VCaP (cell line): ENCODE measurements around the gene CPT1B.

Experiments
- H3K27ac ChIP-seq: fragments of 450-650 bp; 2 replicates; pipeline ENCODE4 v1.5.1; 2017
- TF ChIP-seq, protein P1 (sequence below): fragments of 450-650 bp; conservative IDR thresholded peaks from 2 replicates; pipeline ENCODE4 v1.5.1; 2017; ENCODE audit warnings: mild to moderate bottlenecking, moderate library complexity

The CPT1B gene

GRCh38 chr22:50577987-50578775, at the start of gene CPT1B:
Gene CPT1B, minus strand, starts transcription at chr22:50578427. Its CDS starts 512 bp downstream, at chr22:50577915.
- TF ChIP-seq, protein P1, sequence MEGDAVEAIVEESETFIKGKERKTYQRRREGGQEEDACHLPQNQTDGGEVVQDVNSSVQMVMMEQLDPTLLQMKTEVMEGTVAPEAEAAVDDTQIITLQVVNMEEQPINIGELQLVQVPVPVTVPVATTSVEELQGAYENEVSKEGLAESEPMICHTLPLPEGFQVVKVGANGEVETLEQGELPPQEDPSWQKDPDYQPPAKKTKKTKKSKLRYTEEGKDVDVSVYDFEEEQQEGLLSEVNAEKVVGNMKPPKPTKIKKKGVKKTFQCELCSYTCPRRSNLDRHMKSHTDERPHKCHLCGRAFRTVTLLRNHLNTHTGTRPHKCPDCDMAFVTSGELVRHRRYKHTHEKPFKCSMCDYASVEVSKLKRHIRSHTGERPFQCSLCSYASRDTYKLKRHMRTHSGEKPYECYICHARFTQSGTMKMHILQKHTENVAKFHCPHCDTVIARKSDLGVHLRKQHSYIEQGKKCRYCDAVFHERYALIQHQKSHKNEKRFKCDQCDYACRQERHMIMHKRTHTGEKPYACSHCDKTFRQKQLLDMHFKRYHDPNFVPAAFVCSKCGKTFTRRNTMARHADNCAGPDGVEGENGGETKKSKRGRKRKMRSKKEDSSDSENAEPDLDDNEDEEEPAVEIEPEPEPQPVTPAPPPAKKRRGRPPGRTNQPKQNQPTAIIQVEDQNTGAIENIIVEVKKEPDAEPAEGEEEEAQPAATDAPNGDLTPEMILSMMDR: no peak
- no peak within 1 kb of the TSS for H3K27ac ChIP-seq

GRCh38 chr22:50626850-50627641, 48.8 kb upstream of the CPT1B start:
- H3K27ac ChIP-seq: peak overlapping the region; percentile 63; the same call in 1 of the 2 replicates
- TF ChIP-seq, protein P1: no peak

DNA sequence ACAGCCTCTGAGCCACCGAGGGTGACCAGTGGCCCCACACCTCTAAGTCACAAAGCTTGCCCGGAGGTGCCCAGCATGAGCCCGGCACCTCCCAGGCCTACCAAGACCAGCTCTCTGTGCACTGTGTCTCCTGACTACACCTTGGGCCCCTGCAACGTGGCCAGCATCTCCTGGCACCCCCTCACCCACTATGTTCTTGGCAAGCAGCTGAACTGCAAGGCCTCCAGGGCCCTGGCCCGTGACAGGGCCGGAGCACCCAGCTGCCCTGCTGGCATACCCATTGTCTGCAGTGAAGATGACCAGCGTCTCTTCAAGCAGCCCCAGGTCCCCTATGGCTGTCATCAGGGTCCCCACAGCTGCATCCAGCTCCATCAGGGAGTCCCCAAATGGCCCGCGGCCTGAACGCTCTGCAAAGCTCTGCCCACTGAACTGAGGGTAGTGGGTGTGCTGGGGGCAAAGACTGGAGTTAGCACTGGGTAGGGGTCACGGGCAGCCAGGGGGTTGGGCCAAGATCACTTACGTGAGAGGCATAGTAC, 48.2 kb upstream of the CPT1B start:
- TF ChIP-seq, protein P1: no peak
- no peak overlapping the region for H3K27ac ChIP-seq

DNA sequence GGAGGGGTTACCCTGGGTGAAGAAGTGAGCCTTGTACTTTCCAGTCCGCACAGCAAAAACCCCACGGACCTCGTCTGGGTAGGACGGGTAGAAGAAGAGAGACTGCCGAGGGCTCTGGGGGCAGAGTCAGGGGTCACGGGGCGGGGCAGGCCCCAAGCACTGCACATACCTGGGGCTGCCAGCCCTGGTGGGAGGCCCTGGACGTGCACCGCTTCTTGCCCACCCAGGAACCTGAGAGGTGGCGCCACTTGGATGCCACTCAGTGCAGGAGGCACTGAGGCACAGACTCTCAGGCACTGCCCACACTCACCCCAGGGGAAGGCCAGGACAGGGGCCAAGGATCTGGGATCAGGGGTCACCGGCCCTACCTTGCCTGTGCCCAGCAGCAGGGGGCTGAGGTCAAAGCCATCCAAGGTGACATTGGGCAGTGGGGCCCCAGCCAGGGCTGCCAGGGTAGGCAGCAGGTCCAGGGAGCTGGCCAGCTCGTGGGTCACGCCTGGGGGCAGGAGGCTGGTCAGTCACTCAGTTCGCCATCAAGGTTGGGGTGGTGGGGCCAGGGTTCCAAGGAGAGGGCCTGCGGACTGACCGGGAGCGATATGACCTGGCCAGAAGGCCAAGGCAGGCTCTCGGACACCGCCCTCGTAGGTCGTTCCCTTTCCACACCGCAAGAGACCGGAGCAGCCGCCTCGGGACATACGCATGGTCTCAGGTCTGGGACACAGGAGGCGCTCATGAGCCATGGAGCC, 47.5 kb upstream of the CPT1B start:
- TF ChIP-seq, protein P1: no peak
- no peak overlapping the region for H3K27ac ChIP-seq

- H3K27ac ChIP-seq: no peak overlapping the region
- TF ChIP-seq, protein P1: no peak
These were observed 46.9 kb upstream of the CPT1B start for GRCh38 chr22:50625131-50625567.

DNA sequence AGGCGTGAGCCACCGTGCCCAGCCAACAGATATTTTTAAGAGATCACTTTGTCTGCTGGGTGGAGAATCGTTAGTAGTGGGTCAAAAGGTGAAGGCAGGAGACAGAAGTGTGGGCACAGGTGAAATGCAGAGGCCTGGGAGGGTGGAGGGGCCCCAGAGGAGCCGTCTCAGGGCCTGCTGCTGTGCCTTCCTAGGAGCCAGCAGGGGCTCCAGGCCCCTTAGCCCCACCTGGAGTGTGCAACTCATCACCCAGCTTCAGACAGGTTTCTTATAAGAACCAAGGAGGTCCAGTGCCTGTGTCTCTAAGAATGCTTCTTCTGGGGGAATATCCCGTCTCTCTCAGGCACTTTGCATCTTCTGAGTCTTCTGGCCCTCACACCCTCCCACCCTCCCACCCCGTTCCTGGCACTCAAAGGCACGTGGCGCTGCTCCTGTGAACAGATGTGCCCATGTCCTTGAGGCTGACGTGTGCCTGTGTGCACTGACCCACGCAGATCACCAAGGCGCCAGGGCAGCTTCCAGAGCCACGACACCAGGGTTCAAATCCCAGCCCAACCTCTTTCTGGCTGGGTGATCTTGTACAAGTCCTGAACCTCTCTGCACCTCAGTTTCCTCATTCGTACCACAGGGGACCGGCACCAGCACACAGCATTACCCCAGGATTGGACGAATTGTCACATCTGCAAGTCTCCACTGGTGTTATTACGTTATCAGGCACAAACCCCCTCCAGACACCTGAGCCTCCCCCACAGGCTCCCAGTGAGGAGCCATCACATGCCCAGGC, 46.3 kb upstream of the CPT1B start:
- TF ChIP-seq, protein P1: no peak

More for the DNA sequence above, 46.3 kb upstream of the CPT1B start:
- no peak overlapping the region for H3K27ac ChIP-seq
